Neural progenitor cell (in vitro differentiated cells): Measurements from ENCODE around the gene GYG1.

Experiments used
- EZH2 ChIP-seq: fragments of 200-600 bp; sonication (generic); IDR thresholded peaks from 2 replicates; pipeline ENCODE4 v1.6.1; 2017; ENCODE audit warnings: antibody characterized with exemption, mild to moderate bottlenecking, moderate library complexity
- TF ChIP-seq, protein P1 (sequence below): fragments of 200-600 bp; sonication (generic); IDR thresholded peaks from 2 replicates; pipeline ENCODE4 v1.5.1; 2017; ENCODE audit warnings: antibody characterized with exemption, mild to moderate bottlenecking

DNA sequence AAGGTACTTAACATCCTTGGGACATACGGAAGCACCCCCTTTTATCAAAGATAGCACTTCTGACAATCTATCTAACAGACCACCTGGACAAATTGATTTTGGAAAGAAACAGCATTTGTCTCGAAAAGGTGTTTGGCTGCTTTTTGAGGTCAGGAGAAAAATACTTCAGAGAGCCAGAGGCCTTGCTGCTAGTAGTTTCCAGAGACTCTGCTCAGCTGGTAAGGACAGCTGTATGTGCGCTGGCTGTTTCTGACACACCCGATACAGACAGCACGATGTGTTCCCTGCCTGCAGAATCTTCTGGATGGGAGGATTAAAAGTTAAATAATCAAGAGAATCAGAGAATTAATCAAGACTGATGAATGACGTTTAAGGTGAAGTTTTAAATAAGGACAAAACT, 15.6 kb upstream of the GYG1 start:
- TF ChIP-seq EZH2: no peak
- TF ChIP-seq, protein P1, sequence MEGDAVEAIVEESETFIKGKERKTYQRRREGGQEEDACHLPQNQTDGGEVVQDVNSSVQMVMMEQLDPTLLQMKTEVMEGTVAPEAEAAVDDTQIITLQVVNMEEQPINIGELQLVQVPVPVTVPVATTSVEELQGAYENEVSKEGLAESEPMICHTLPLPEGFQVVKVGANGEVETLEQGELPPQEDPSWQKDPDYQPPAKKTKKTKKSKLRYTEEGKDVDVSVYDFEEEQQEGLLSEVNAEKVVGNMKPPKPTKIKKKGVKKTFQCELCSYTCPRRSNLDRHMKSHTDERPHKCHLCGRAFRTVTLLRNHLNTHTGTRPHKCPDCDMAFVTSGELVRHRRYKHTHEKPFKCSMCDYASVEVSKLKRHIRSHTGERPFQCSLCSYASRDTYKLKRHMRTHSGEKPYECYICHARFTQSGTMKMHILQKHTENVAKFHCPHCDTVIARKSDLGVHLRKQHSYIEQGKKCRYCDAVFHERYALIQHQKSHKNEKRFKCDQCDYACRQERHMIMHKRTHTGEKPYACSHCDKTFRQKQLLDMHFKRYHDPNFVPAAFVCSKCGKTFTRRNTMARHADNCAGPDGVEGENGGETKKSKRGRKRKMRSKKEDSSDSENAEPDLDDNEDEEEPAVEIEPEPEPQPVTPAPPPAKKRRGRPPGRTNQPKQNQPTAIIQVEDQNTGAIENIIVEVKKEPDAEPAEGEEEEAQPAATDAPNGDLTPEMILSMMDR: no peak
